Lower leg skin (tissue), 3 donors: Measurements from ENCODE around the gene KLF5.

Experiments
- POLR2A ChIP-seq, 2 donors: fragments of 450-650 bp; IDR thresholded peaks; one replicate each; pipeline ENCODE4 v1.6.1; 2016 to 2017; ENCODE audit warnings: antibody characterized with exemption in 2 of 2, mild to moderate bottlenecking in 1 of 2, moderate library complexity in 1 of 2
- TF ChIP-seq, protein P1 (sequence below), 3 donors: fragments of 450-650 bp; IDR thresholded peaks; one replicate each; pipeline ENCODE4 v1.5.1; 2016; ENCODE audit warnings: antibody characterized with exemption in 3 of 3, mild to moderate bottlenecking in 3 of 3, moderate library complexity in 2 of 3

DNA sequence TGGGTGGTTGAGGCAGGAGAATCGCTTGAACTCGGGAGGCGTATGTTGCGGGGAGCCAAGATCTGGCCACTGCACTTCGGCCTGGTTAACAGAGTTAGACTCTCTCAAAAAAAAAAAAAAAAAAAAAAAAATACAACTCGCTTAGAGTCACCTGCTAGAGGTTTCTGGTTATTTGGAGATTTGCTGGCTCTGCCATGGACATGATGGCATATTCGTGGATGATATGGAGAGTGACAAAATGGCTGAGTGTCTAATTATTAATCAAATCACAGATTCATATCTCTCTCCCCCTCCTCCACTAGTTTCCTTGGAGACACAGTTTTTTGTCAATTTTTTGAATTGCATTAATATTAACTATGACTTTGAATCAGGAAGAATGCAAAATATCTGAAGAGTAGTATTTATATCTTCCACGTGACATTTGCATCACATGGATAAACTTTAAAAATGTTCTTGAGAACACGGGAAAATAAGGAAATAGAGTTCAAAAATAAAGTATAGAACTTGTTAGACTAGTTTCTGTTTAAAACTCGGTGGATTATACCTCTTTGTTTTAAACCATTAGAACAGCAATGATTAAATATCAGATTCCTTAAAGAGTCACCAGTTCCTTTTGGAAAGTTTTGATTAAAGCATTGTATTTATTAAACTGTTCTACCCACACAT lies 47.8 kb downstream of the KLF5 start:
- TF ChIP-seq, protein P1, sequence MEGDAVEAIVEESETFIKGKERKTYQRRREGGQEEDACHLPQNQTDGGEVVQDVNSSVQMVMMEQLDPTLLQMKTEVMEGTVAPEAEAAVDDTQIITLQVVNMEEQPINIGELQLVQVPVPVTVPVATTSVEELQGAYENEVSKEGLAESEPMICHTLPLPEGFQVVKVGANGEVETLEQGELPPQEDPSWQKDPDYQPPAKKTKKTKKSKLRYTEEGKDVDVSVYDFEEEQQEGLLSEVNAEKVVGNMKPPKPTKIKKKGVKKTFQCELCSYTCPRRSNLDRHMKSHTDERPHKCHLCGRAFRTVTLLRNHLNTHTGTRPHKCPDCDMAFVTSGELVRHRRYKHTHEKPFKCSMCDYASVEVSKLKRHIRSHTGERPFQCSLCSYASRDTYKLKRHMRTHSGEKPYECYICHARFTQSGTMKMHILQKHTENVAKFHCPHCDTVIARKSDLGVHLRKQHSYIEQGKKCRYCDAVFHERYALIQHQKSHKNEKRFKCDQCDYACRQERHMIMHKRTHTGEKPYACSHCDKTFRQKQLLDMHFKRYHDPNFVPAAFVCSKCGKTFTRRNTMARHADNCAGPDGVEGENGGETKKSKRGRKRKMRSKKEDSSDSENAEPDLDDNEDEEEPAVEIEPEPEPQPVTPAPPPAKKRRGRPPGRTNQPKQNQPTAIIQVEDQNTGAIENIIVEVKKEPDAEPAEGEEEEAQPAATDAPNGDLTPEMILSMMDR (IDR thresholded peaks at IDR 0.05): no peak
- no peak for TF ChIP-seq POLR2A (IDR thresholded peaks at IDR 0.05)
